ENCODE measurements around the gene CDK6.

Gene CDK6

GRCh38 chr7:92590711-92591310 lies 245.6 kb downstream of the CDK6 start:
- DNase-seq (ENCODE audit: low read depth, low spot score): no peak

GRCh38 chr7:92589056-92589455 lies 247.3 kb downstream of the CDK6 start:
- no peak for DNase-seq (ENCODE audit: low read depth, low spot score)

GRCh38 chr7:92588561-92588960 lies 247.8 kb downstream of the CDK6 start:
- DNase-seq (ENCODE audit: low read depth, low spot score): no peak

GRCh38 chr7:92586841-92587240 lies 249.5 kb downstream of the CDK6 start:
- DNase-seq (ENCODE audit: low read depth, low spot score): no peak

- no peak for DNase-seq (ENCODE audit: low read depth, low spot score)
Measured at GRCh38 chr7:92586403-92586802, 250.0 kb downstream of the CDK6 start.

GRCh38 chr7:92584953-92585352 lies 251.4 kb downstream of the CDK6 start:
- no peak for DNase-seq (ENCODE audit: low read depth, low spot score)

GRCh38 chr7:92582948-92583347 lies 253.4 kb downstream of the CDK6 start:
- DNase-seq (ENCODE audit: low read depth, low spot score): no peak

- DNase-seq (ENCODE audit: low read depth, low spot score): no peak
Measured at GRCh38 chr7:92576296-92576695, 260.1 kb downstream of the CDK6 start.

GRCh38 chr7:92569137-92569536 lies 267.2 kb downstream of the CDK6 start:
- no peak for DNase-seq (ENCODE audit: low read depth, low spot score)

- DNase-seq (ENCODE audit: low read depth, low spot score): peak; percentile 33
Measured at GRCh38 chr7:92567460-92567859, 268.9 kb downstream of the CDK6 start.

GRCh38 chr7:92563345-92563744 lies 273.0 kb downstream of the CDK6 start:
- DNase-seq (ENCODE audit: low read depth, low spot score): no peak

GRCh38 chr7:92560602-92561001 lies 275.8 kb downstream of the CDK6 start:
- DNase-seq (ENCODE audit: low read depth, low spot score): no peak

- DNase-seq (ENCODE audit: low read depth, low spot score): no peak
Measured at GRCh38 chr7:92557808-92558362, 278.5 kb downstream of the CDK6 start.

GRCh38 chr7:92557249-92557648 lies 279.1 kb downstream of the CDK6 start:
- DNase-seq (ENCODE audit: low read depth, low spot score): no peak

Data from brain pericyte (primary cell).